D721Med (cell line): ENCODE data around the gene XXYLT1.

ENCODE experiments used
- DNase-seq: peaks from one replicate; pipeline ENCODE4 v3.0.0; 2011; ENCODE audit warnings: low spot score; ENCODE audit not compliant: insufficient read length
- FAIRE-seq: peaks from 2 replicates; lab custom pipeline; 2011; peaks lifted over from hg19 to GRCh38; lab: Jason Lieb, UNC
- CTCF ChIP-seq: IDR thresholded peaks from 2 replicates; pipeline ENCODE4 v1.5.1; 2012; ENCODE audit warnings: mild to moderate bottlenecking, control low read depth; ENCODE audit not compliant: insufficient read depth; ENCODE audit errors: missing control alignments

Gene XXYLT1

GRCh38 chr3:195062866-195063540 lies 208.0 kb downstream of the XXYLT1 start:
- no peak for TF ChIP-seq CTCF
- DNase-seq (no peak), FAIRE-seq (no peak)

- DNase-seq: no peak
- FAIRE-seq: no peak
- no peak for TF ChIP-seq CTCF
Measured at GRCh38 chr3:195061756-195062655, 209.0 kb downstream of the XXYLT1 start.

GRCh38 chr3:195060531-195061291 lies 210.2 kb downstream of the XXYLT1 start:
- FAIRE-seq (no peak), DNase-seq (no peak)
- TF ChIP-seq CTCF: no peak

GRCh38 chr3:195060217-195060481 lies 210.8 kb downstream of the XXYLT1 start:
- DNase-seq (no peak), FAIRE-seq (no peak)
- TF ChIP-seq CTCF: no peak

GRCh38 chr3:195059471-195060216 lies 211.3 kb downstream of the XXYLT1 start:
- TF ChIP-seq CTCF: no peak
- DNase-seq (no peak), FAIRE-seq (no peak)

- DNase-seq: no peak
- TF ChIP-seq CTCF: no peak
- FAIRE-seq: no peak
Measured at GRCh38 chr3:195059006-195059350, 212.0 kb downstream of the XXYLT1 start.
